NCI-H446 (cell line): ENCODE results near the gene CACNA1A.
A peak's percentile ranks its signal among the peaks of the same experiment; 100 is the strongest.

Experiments used
- DNase-seq, 2 experiments: peaks; one replicate each; lab custom pipeline; 2025; lab: John Stamatoyannopoulos, UW

Gene CACNA1A

DNA sequence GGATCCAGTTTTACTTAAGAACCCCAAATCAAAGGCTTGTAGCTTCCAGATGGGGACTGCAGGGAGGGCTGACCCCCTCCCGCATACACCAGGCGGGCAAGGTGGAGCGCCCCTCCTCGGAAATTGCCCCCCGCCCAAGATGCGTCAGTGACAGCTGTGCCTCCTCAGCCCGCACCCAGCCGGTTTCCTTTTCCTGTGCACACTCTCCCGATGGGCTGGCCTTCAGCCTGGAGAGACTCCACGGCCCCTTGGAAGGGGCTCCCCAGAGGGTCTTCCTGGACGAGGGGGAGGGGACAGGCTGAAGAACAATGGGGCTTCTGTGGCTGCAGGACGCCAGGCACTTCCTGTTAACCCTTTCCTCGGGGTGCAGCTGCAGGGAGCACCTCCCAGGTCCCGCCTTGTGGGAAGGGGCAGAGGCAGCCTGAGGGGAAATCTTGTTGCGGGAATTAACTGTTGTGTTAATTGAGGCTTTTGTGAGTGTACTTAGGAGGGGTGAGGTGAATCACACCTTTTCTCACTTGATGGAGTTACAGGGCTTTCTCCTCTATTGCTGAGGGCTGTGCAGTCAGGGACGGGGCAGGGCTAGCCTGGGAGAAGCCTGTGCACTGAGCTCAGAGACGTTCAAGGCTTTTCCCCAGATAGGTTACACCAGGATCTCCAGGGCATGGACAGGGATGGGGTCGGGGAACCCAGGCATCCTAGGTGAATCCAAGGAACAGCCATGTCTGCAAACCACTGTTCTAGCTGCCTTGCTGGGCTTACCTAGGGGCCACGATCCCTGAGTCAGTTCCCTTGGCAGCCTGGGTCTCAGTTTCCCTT lies 341.7 kb downstream of the CACNA1A start:
- DNase-seq = no peak

GRCh38 chr19:13163609-13164342 lies 342.5 kb downstream of the CACNA1A start:
- DNase-seq = no peak

- DNase-seq = peak; percentile 46 to 78
Measured at GRCh38 chr19:13162724-13163608, 343.3 kb downstream of the CACNA1A start.

GRCh38 chr19:13160557-13160956 lies 345.7 kb downstream of the CACNA1A start:
- no peak for DNase-seq

GRCh38 chr19:13159713-13160112 lies 346.6 kb downstream of the CACNA1A start:
- no peak for DNase-seq
